Measurements from ENCODE around the gene PRKAG2. TPM values are rescaled to one million over a fixed set of nuclear protein-coding genes. Genes with fewer than 3 reads are reported as not detected.

Gene PRKAG2
- total RNA-seq, 4 donors from 2014 or later: 8.9 to 35.1 (median 13.6) TPM

DNA sequence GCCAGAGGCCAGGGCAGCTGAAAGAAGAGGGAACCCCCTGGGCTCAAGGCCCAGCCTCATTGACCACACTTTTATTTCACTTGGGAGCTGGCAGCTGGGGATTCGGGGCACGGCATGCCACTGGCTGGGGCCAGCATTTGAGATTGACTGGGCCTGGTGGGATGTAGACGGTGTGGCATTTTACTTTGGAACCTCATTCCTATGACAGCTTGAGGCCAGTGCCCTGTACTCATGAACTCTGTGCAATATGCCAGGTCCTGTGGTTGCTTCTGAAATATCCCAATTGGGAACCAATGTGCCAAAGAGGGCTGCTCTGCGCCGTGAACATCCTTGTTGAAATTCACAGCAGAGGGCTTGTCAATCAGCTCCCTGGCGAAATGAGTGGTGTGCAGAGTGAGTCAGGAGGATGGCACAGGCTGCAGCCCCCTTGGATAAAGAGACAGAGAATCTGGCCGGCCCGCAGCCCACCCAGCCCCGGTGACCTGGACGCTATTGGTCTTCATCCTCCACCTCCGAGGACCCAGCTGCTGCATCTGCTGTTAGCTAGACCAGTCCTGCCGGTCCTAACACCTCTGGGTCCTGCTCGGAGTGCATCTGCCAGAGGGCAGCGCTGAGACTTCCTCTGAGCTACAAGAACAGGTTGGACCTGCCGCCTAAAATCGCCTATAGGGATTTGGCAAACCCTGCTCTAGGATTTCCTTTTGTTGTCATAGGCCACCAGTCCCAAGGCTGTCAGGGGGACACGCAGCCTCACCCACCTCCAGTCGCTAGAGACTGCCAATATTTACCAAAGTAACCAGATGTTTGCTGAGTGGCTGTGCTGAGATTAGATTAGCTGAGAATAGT lies 58.0 kb downstream of the PRKAG2 start:
- H3K4me3 ChIP-seq: no peak overlapping the region
- intact Hi-C loops (cut with DNase I): no loop called here
- TF ChIP-seq POLR2A (IDR thresholded peaks at IDR 0.05): no peak
- peak in 1 of 6 experiments; percentile 10 for TF ChIP-seq CTCF (IDR thresholded peaks at IDR 0.05)
- peaks cover 21 to 83% (median 30%) of the 10 kb centered on the region in 3 donors for H3K4me1 ChIP-seq
- 66 to 70% methylated on average over 5 to 7 of the region's 18 CpGs for WGBS, 2 donors
- no peaks in the 10 kb centered on the region for H3K27me3 ChIP-seq
- DNase-seq: no peak
- H3K27ac ChIP-seq: peak overlapping the region in 2 of 4 donors; percentile 65 to 75
- no peaks in the 10 kb centered on the region for H3K36me3 ChIP-seq
- H3K9me3 ChIP-seq: no peaks in the 10 kb centered on the region

DNA sequence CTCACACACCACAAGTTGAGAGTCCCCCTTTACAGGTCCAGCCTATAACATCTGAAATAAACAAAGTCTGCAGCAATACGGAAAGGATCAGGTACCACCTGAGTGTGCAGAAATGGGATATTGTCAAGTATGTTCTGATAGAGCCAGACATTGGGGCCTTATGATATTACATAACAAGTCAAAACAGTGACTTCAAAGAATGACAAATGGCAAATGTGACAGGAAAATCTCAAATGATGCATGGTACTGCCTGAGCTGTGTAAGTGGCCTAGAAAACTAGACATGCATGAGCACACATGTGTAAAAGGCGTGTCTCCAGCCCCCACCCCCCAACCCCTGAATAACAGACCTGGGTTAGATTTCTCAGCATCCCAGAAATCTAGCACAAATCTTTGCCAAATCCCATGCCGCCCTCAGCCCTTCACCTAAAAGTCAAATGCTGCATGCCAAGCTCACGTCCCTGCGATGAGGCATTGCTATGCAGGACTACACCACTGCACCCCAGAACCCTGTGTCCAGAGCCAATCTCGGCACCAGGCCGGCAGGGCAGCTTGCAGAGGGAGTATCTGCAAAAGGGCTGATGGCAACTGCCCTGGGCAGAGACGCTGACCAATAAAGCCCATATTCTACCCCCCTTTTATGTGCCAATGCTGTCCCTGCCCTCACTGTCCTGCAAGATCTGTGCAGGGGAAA lies 58.8 kb downstream of the PRKAG2 start:
- no peaks in the 10 kb centered on the region for H3K27me3 ChIP-seq
- DNase-seq: no peak
- H3K4me1 ChIP-seq: peaks cover 21 to 77% (median 30%) of the 10 kb centered on the region in 3 donors
- intact Hi-C loops (cut with DNase I): no loop called here
- H3K9me3 ChIP-seq: no peaks in the 10 kb centered on the region
- no peak overlapping the region for H3K4me3 ChIP-seq
- TF ChIP-seq CTCF (IDR thresholded peaks at IDR 0.05): no peak
- TF ChIP-seq POLR2A (IDR thresholded peaks at IDR 0.05): no peak
- WGBS, 2 donors: 84 to 93% methylated on average over 3 of the region's 8 CpGs
- H3K27ac ChIP-seq: no peak overlapping the region
- H3K36me3 ChIP-seq: no peaks in the 10 kb centered on the region

- Histone ChIP-seq H3K4me1 (peaks cover 21 to 68% (median 22%) of the 10 kb centered on the region in 3 donors), H3K27ac (no peak overlapping the region), H3K4me3 (no peak overlapping the region), H3K9me3 (no peaks in the 10 kb centered on the region), H3K27me3 (no peaks in the 10 kb centered on the region), H3K36me3 (no peaks in the 10 kb centered on the region)
- DNase-seq: no peak
- intact Hi-C loops (cut with DNase I): no loop called here
- 93 to 94% methylated on average over 4 of the region's 4 CpGs for WGBS, 2 donors
- TF ChIP-seq CTCF (IDR thresholded peaks at IDR 0.05) (no peak), POLR2A (IDR thresholded peaks at IDR 0.05) (no peak)
Observed at GRCh38 chr7:151817315-151817690, 59.6 kb downstream of the PRKAG2 start.

GRCh38 chr7:151816562-151817314 lies 60.2 kb downstream of the PRKAG2 start:
- WGBS, 2 donors: 95 to 97% methylated on average over 19 to 20 of the region's 20 CpGs
- TF ChIP-seq POLR2A (IDR thresholded peaks at IDR 0.05) (no peak), CTCF (IDR thresholded peaks at IDR 0.05) (no peak)

More at GRCh38 chr7:151816562-151817314, 60.2 kb downstream of the PRKAG2 start:
- Histone ChIP-seq H3K4me1 (peaks cover 21 to 63% (median 21%) of the 10 kb centered on the region in 3 donors), H3K9me3 (no peaks in the 10 kb centered on the region), H3K27me3 (no peaks in the 10 kb centered on the region), H3K36me3 (no peaks in the 10 kb centered on the region), H3K4me3 (no peak overlapping the region), H3K27ac (no peak overlapping the region)
- intact Hi-C loops (cut with DNase I): no loop called here
- no peak for DNase-seq
